AG04450 (cell line): ENCODE measurements around the gene TROAP. TPM values are rescaled to one million over a fixed set of nuclear protein-coding genes. Genes with fewer than 3 reads are reported as not detected.
"Not testable (repeated sequence)": the region's sequence is repeated elsewhere in the genome, so short reads cannot be mapped to it uniquely, and the experiment has no call there.

ENCODE experiments used
- CTCF ChIA-PET: fragments of 300-600, 350-600 bp; formaldehyde crosslinking; extraction: SDS; loops from one replicate; lab custom pipeline; 2022; ENCODE audit warnings: antibody characterized with exemption, inconsistent platforms; lab: Charles Lee
- POLR2A ChIA-PET: fragments of 350-600 bp; formaldehyde crosslinking; extraction: SDS; loops from one replicate; lab custom pipeline; 2021; ENCODE audit warnings: antibody characterized with exemption, inconsistent platforms; lab: Yijun Ruan, JAX
- DNase-seq: peaks from one replicate; pipeline ENCODE4 v3.0.0-alpha.2; 2011; ENCODE audit warnings: low read depth, low spot score
- H3K27ac ChIP-seq: one replicate; pipeline ENCODE4 v1.5.1; 2012; ENCODE audit warnings: low read depth, low read length, control low read depth
- H3K27me3 ChIP-seq: one replicate; pipeline ENCODE4 v1.6.0; 2012; ENCODE audit warnings: low read length; ENCODE audit not compliant: control insufficient read depth, insufficient read depth
- H3K4me3 ChIP-seq: 2 replicates; pipeline ENCODE4 v1.5.1; 2011; ENCODE audit warnings: mild to moderate bottlenecking, low read depth, low read length, control low read depth
- H3K9me3 ChIP-seq: 2 replicates; pipeline ENCODE4 v1.5.1; 2012; ENCODE audit warnings: low read length; ENCODE audit not compliant: control insufficient read depth, insufficient read depth
- polyA plus RNA-seq: library from polyadenylated mRNA; depleted of rRNA; stranded (reverse); fragments of >200 nt; gene quantifications from 2 replicates; pipeline ENCODE4 v1.2.3, GENCODE V29; 2011; rRNA removed
- TF ChIP-seq, protein P1 (sequence below): IDR thresholded peaks from 2 replicates; pipeline ENCODE4 v1.5.1; 2011; ENCODE audit warnings: low read depth, low read length, control low read depth, inconsistent platforms

The TROAP gene
- polyA plus RNA-seq, 1 experiment, result 7.6 TPM

DNA sequence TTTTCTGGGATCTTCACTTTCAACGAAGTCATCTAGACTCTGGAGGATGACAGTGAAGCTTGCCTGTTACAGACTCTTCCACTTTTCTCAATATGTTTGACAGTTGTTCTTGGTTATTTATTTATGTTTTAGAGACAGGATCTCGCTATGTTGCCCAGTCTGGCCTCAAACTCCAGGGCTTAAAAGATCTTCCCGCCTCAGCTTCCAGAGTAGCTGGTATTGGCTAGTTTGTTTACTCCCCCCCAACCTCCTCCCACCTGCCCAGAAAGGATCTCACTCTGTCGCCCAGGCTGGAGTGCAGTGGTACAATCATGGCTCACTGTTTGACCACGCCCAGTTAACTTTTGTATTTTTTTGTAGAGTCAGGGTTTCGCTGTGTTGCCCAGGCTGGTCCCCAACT lies 47.5 kb downstream of the TROAP start:
- Histone ChIP-seq H3K9me3 (no peaks in the 10 kb centered on the region; the same call in 1 of the 2 replicates), H3K27me3 (no peaks in the 10 kb centered on the region), H3K27ac (no peak overlapping the region), H3K4me3 (no peak overlapping the region)
- DNase-seq, result no peak
- ChIA-PET POLR2A (no interaction called here), CTCF (interaction anchor here (1.3 to 6.8 kb wide), 5 partner anchors 13 to 144 kb away, joined by 3 to 62 read pairs (median 10); no protein-coding TSS in a partner anchor)
- TF ChIP-seq, protein P1, sequence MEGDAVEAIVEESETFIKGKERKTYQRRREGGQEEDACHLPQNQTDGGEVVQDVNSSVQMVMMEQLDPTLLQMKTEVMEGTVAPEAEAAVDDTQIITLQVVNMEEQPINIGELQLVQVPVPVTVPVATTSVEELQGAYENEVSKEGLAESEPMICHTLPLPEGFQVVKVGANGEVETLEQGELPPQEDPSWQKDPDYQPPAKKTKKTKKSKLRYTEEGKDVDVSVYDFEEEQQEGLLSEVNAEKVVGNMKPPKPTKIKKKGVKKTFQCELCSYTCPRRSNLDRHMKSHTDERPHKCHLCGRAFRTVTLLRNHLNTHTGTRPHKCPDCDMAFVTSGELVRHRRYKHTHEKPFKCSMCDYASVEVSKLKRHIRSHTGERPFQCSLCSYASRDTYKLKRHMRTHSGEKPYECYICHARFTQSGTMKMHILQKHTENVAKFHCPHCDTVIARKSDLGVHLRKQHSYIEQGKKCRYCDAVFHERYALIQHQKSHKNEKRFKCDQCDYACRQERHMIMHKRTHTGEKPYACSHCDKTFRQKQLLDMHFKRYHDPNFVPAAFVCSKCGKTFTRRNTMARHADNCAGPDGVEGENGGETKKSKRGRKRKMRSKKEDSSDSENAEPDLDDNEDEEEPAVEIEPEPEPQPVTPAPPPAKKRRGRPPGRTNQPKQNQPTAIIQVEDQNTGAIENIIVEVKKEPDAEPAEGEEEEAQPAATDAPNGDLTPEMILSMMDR, result no peak

DNA sequence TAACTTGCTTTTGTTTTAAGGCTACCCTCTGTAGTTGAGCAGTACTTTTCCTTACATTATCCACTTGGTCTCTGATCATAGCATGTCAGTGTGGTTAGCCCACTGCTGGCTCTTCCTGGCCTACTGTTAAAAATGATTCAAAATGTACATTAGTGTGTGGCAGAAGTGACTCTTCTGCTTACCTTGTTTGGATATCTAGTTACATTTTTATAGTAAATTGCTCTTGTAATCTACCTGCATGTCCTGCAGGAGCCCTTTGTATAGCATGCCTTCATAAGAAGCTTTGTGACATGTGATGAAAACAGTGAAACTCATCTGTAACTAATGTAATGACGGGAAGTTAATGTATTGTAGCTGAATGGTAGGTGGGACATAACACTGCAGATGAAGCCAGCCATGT lies 52.4 kb downstream of the TROAP start:
- H3K9me3 ChIP-seq, result no peaks in the 10 kb centered on the region
- H3K27me3 ChIP-seq, result no peaks in the 10 kb centered on the region
- TF ChIP-seq, protein P1, result no peak
- no peak for DNase-seq
- H3K27ac ChIP-seq, result no peak overlapping the region
- ChIA-PET CTCF (interaction anchor here (0.5 to 1.2 kb wide), 2 partner anchors 10 to 17 kb away, joined by 3 to 5 read pairs; no protein-coding TSS in a partner anchor), POLR2A (interaction anchor here (0.6 to 1.6 kb wide), 2 partner anchors 9 to 110 kb away, joined by 3 to 12 read pairs; partner anchors contain the start of gene SPATS2)
- no peak overlapping the region for H3K4me3 ChIP-seq

DNA sequence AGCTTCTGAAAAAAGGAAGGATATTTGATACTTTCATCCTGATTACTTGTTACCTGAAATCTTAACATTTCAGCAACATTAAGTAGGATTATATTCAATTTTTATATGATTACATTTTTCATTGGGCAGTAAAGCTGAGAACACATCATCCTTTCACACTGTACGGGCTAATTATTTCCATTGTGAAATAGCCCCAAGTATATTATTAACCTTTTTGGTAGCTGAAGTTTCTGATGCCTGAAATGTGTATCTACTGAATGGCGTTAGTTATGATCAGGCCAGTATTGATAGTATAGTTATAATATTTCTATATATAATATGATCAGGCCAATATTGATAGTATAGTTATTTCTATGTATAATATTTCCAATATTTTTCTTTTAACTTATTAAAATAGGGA lies 54.3 kb downstream of the TROAP start:
- POLR2A ChIA-PET, result no interaction called here
- no peak for DNase-seq
- TF ChIP-seq, protein P1, result no peak
- no peaks in the 10 kb centered on the region for H3K9me3 ChIP-seq
- no peaks in the 10 kb centered on the region for H3K27me3 ChIP-seq
- no peak overlapping the region for H3K27ac ChIP-seq
- CTCF ChIA-PET, result interaction anchor here (1.8 kb wide), 1 partner anchor 18 kb away, joined by 5 read pairs; no protein-coding TSS in a partner anchor
- no peak overlapping the region for H3K4me3 ChIP-seq

DNA sequence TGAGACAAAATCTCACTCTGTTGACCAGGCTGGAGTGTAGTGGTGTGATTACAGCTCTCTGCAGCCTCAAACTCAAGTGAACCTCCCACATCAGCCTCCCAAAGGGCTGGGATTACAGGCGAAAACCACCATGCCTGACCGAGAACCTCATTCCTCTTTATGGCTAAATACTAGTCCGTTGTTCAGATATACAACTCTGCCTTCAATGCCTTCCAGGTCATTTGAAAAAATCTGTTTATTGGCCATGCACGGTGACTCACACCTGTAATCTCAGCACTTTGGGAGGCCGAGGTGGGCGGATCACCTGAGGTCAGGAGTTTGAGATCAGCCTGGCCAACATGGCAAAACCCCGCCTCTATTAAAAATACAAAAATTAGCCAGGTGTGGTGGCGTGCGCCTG lies 57.1 kb downstream of the TROAP start:
- H3K4me3 ChIP-seq, CTCF ChIA-PET, H3K9me3 ChIP-seq, DNase-seq, H3K27me3 ChIP-seq, H3K27ac ChIP-seq: not testable (repeated sequence)
- POLR2A ChIA-PET, result interaction anchor here (0.6 kb wide), 1 partner anchor 49 kb away, joined by 3 read pairs; no protein-coding TSS in a partner anchor

Other genes starting within 250 kb of the TROAP start
- gene DHH, start 228.5 kb upstream of the TROAP start, polyA plus RNA-seq, result not detected in 2 replicates
- gene LMBR1L, start 212.4 kb upstream of the TROAP start, polyA plus RNA-seq, result 34.1 and 37.3 TPM in 2 replicates
- gene TUBA1B, start 191.9 kb upstream of the TROAP start, polyA plus RNA-seq, result 2,720 and 2,965 TPM in 2 replicates
- gene TUBA1A, start 134.2 kb upstream of the TROAP start, polyA plus RNA-seq, result 1,918 and 2,457 TPM in 2 replicates
- 947 and 1,207 TPM in 2 replicates for gene TUBA1C, start 58.2 kb upstream of the TROAP start, polyA plus RNA-seq
- gene PRPH, start 28.1 kb upstream of the TROAP start, polyA plus RNA-seq, result not detected in 2 replicates
- 0.06 TPM in 1 of 2 replicates, not detected in the other for gene C1QL4, start 13.9 kb downstream of the TROAP start, polyA plus RNA-seq
- 11.3 and 12.2 TPM in 2 replicates for gene DNAJC22, start 23.6 kb downstream of the TROAP start, polyA plus RNA-seq
- 78.2 and 100 TPM in 2 replicates for gene SPATS2, start 44.2 kb downstream of the TROAP start, polyA plus RNA-seq
- 0.01 and 0.11 TPM in 2 replicates for gene KCNH3, start 215.8 kb downstream of the TROAP start, polyA plus RNA-seq
- gene MCRS1, start 244.9 kb downstream of the TROAP start, polyA plus RNA-seq, result 47.0 and 54.2 TPM in 2 replicates